Fibroblast of the conjunctiva (primary cell): ENCODE measurements around the gene ZBTB1.
"Not testable (repeated sequence)": the region's sequence is repeated elsewhere in the genome, so short reads cannot be mapped to it uniquely, and the experiment has no call there.

Experiments
- DNase-seq: peaks from one replicate; pipeline ENCODE4 v3.0.0-alpha.2; 2010; ENCODE audit warnings: low read depth

ZBTB1 gene

GRCh38 chr14:64496764-64497163 is 7.8 kb upstream of the ZBTB1 start:
- DNase-seq = no peak

GRCh38 chr14:64500088-64500487 is 4.5 kb upstream of the ZBTB1 start:
- no peak for DNase-seq

DNA sequence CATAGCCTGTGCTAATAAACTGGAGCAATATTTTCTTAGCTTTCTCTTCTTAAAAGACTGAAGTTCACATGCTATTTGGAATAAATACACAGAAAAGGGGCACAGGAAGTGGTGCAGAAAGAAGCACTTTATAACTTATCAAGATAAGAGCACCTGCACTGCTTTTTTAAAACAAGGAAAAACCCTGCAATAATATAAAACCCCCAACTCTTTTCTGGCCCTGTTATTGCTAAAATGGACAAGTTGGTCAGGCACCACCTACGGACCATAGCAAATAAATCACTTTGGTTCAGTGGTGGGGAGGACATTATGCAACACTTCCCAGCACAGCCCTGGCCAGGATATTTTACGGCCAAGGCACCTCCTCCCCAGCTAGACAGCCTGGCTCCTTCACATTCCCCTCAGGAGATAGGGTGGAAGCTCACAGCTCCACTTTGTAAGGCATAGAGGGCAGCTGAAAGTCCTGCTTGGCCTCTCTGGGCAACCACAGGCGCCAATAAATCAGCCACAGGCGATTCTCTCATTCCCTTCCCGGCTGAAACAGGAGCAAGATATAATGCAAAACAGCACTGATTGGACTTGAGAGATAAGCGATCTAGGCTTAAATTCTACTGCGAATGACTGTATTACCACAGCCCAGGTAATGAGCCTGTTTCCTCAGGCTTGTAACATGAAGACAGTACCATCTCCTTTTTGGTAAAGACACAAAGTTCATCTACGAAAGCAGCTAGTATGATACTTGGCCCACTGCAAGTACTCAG is 3.0 kb upstream of the ZBTB1 start:
- DNase-seq = peak; percentile 42

DNA sequence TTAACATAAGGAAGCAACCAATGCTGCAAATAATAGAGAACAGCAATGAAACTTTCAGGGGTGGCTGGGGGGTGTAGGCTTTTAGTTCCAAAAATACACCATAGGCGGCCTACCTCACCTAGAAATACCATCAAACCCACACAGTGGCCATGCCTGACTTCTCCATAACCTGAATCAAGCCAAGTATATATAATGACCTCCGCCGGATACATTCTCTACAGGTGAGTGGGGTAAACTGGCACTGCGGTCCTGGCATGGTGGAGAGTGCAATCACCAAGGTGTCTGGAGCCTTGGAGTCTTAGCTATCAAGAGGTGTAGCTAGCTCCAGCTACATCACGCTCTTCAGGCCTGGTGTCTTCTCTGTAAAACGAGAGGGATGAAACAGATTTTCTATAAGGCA is 2.1 kb upstream of the ZBTB1 start:
- DNase-seq = no peak

- no peak for DNase-seq
Observed at GRCh38 chr14:64502887-64503433, 1.6 kb upstream of the ZBTB1 start.

- DNase-seq = peak; percentile 88
Observed at GRCh38 chr14:64503434-64504309, 898 bp upstream of the ZBTB1 start, which contains the start of gene ZBTB25. ZBTB25 (minus strand) TSS chr14:64503838; CDS start chr14:64490533, 13,305 bp downstream.

DNA sequence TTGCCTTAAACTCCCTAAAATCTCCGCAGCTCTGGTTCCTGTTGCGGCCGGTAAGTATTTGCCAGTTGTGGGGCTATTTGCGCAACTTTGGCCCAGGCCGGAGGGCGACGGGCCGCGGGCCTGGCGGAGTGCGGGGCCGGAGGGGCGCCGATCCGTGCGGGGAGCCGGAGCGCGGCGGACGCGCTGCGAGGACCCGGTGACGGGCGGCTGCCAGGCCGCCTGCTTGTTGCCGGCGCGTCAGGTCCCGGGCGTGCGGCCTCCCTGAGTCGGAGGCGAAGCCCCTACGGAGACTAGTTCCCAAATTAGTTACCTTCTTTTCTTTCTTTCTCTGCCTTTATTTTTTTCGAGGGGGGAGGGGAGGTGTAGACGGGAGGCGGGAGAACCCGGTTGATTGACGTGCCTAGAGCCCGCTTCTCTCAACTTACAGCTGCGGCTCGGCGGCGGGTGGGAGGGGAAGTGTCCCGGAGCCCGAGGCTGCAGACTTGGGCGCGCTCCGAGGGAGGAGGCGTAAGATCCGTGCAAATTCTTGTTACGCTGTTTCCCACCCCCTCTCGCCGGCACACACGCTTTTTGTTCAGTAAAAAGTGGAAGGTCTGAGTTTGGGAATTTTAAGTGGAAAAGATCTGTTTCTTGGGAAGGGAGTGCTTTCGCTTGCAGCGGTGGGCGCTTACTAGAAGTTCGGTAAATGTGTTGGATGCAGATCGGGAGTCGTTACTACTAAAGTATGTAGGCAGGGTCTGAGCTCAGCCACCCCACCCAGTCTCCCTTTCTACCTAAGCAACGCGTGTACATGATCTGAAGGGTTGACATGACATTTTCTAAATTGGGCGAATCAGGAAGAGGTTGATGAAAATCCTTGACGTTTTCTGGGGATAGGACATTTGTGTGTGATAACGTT is 576 bp downstream of the ZBTB1 start:
- DNase-seq = peak; percentile 81

DNA sequence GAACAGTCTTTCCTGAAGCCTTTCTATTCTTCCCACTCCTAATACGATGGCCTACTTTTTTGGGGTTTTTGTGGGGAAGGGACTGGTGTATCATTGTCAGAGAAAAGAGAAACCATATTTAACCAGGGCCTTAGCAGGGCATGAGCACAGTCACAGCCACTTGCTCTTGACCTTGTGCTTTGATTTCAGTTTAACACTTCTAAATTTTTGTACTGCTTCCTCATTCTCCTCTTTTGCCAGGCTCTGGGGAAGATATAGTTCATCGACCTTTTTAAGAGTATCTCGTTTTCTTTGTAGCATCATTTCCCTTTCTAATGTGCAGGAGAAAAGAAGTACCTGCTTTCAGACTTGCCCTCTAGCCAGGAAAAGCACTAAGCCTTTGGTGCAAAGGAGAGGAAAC is 2.2 kb downstream of the ZBTB1 start:
- DNase-seq = no peak

GRCh38 chr14:64507376-64508156 is 3.0 kb downstream of the ZBTB1 start:
- no peak for DNase-seq

- no peak for DNase-seq
Observed at GRCh38 chr14:64508215-64508776, 3.7 kb downstream of the ZBTB1 start.

GRCh38 chr14:64509036-64509435 is 4.5 kb downstream of the ZBTB1 start:
- no peak for DNase-seq

GRCh38 chr14:64510825-64511671 is 6.5 kb downstream of the ZBTB1 start:
- peak; percentile 49 for DNase-seq

GRCh38 chr14:64513271-64513670 is 8.7 kb downstream of the ZBTB1 start:
- DNase-seq = no peak

GRCh38 chr14:64515053-64515452 is 10.5 kb downstream of the ZBTB1 start:
- DNase-seq = no peak

GRCh38 chr14:64516969-64517368 is 12.4 kb downstream of the ZBTB1 start:
- DNase-seq = no peak

- not testable (repeated sequence) for DNase-seq
Observed at GRCh38 chr14:64517667-64518066, 13.1 kb downstream of the ZBTB1 start.

DNA sequence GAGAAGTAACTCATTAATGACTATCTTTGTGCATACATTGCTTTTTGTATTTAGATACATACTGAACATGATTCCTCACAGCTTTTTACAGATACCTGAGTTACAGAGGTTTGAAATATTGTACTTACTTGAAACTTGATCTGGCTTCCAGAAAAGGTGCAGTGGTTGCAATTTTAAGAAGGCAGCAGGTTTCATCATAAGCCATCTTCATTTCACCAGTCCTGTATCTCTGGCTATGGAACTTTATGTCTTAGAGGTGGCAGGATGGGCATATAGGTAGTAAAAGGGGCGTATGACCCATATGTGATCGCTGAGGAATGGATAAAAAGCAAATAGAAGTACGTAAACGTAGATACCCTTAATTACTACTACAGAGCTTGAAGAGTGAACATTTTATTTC is 13.7 kb downstream of the ZBTB1 start:
- DNase-seq = no peak

DNA sequence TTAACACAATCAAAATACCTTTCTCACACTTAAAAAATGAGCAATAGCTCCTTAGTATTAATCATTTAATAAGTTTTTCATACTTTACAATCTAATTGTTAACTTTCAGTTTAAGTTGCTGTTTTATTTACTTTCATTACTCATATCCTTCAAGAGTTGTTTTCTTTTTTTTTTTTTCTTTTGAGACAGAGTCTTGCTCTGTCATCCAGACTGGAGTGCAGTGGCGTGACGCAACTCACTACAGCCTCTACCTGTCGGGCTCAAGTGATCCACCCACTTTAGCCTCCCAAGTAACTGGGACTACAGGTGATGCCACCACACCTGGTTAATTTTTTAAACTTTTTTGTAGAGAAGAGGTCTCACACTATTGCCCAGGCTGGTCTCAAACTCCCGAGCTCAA is 16.1 kb downstream of the ZBTB1 start:
- no peak for DNase-seq

DNA sequence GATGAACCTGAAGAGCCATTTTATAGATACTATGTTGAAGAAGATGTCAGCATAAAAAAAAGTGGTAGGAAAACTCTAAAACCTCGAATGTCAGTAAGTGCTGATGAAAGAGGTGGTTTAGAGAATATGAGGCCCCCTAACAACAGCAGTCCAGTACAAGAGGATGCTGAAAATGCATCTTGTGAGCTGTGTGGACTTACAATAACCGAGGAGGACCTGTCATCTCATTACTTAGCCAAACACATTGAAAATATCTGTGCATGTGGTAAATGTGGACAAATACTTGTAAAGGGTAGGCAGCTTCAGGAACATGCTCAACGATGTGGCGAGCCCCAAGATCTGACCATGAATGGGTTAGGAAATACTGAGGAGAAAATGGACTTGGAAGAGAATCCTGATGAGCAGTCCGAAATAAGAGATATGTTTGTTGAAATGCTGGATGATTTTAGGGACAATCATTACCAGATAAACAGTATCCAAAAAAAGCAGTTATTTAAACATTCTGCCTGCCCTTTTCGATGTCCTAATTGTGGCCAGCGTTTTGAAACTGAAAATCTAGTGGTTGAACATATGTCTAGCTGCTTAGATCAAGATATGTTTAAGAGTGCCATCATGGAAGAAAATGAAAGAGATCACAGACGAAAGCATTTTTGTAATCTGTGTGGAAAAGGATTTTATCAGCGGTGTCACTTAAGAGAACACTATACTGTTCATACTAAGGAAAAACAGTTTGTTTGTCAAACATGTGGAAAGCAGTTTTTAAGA is 18.2 kb downstream of the ZBTB1 start:
- DNase-seq = no peak
